GM18502 (cell line): ENCODE data around the gene KCNQ2.

Experiments
- ATAC-seq: cut with Tn5 transposase; IDR thresholded peaks from one replicate; pipeline ENCODE4 v1.9.1; 2021; ENCODE audit warnings: mild to moderate bottlenecking; ENCODE audit not compliant: unreplicated experiment, poor library complexity

Gene KCNQ2

GRCh38 chr20:63458170-63459069 lies 14.0 kb downstream of the KCNQ2 start:
- ATAC-seq: no peak

- no peak for ATAC-seq
Observed at GRCh38 chr20:63457737-63458136, 14.7 kb downstream of the KCNQ2 start.

- no peak for ATAC-seq
Observed at GRCh38 chr20:63456429-63457284, 15.8 kb downstream of the KCNQ2 start.

GRCh38 chr20:63455568-63455859 lies 16.9 kb downstream of the KCNQ2 start:
- no peak for ATAC-seq

GRCh38 chr20:63454731-63455567 lies 17.5 kb downstream of the KCNQ2 start:
- ATAC-seq: no peak

GRCh38 chr20:63452821-63453523 lies 19.5 kb downstream of the KCNQ2 start:
- ATAC-seq: no peak

GRCh38 chr20:63452341-63452740 lies 20.1 kb downstream of the KCNQ2 start:
- ATAC-seq: no peak

GRCh38 chr20:63451821-63452220 lies 20.6 kb downstream of the KCNQ2 start:
- no peak for ATAC-seq

GRCh38 chr20:63449796-63450730 lies 22.4 kb downstream of the KCNQ2 start:
- ATAC-seq: no peak

- no peak for ATAC-seq
Observed at GRCh38 chr20:63449025-63449424, 23.4 kb downstream of the KCNQ2 start.

GRCh38 chr20:63448031-63448430 lies 24.4 kb downstream of the KCNQ2 start:
- no peak for ATAC-seq

- ATAC-seq: no peak
Observed at GRCh38 chr20:63447320-63447719, 25.1 kb downstream of the KCNQ2 start.

GRCh38 chr20:63446216-63447024 lies 26.0 kb downstream of the KCNQ2 start:
- no peak for ATAC-seq

- ATAC-seq: no peak
Observed at GRCh38 chr20:63445075-63445734, 27.2 kb downstream of the KCNQ2 start.

- ATAC-seq: no peak
Observed at GRCh38 chr20:63444548-63444947, 27.9 kb downstream of the KCNQ2 start.

GRCh38 chr20:63443606-63444395 lies 28.7 kb downstream of the KCNQ2 start:
- no peak for ATAC-seq

- ATAC-seq: no peak
Observed at GRCh38 chr20:63442100-63442493, 30.4 kb downstream of the KCNQ2 start.
